ENCODE measurements around the gene HNRNPAB. TPM values are rescaled to one million over a fixed set of nuclear protein-coding genes. Genes with fewer than 3 reads are reported as not detected.
"Not testable (repeated sequence)": the region's sequence is repeated elsewhere in the genome, so short reads cannot be mapped to it uniquely, and the experiment has no call there.

HNRNPAB gene
- total RNA-seq, 2 experiments from 2014 or later, result 183 to 198 TPM

DNA sequence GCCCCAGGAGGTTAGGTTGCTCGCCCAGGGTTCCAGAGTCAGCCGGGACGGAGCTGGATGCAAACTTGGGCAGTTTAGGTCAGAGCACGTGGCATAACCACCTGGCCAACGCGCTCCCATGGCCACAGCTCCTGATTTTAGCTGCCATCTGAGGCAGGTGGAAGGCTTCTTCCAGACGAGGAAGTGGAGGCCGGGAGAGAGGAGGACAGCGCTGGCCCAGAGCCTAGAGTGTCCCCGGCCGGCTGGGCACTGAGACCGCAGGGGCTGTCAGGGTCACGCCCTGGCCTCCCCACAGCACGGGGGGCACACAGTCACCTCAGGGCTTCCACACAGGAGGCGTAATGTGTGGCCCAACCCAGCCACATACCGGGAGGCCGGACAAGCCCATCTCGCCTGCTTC is 44.4 kb downstream of the HNRNPAB start:
- H3K27me3 Mint-ChIP-seq, result no peaks in the 10 kb centered on the region
- H3K36me3 Mint-ChIP-seq, result peaks cover 2% of the 10 kb centered on the region
- peaks cover 48% of the 10 kb centered on the region for H3K4me1 Mint-ChIP-seq
- DNase-seq, result no peak
- H3K9me3 Mint-ChIP-seq, result no peaks in the 10 kb centered on the region
- POLR2A ChIA-PET, result interaction anchor here (0.6 to 5.4 kb wide), 4 partner anchors 10 to 44 kb away, joined by 3 to 75 read pairs (median 4); partner anchors contain the start of gene HNRNPAB
- peak overlapping the region; percentile 43 for H3K4me3 Mint-ChIP-seq
- ATAC-seq (ENCODE audit: low read depth), result no peak
- peak overlapping the region; percentile 80 for H3K27ac Mint-ChIP-seq

DNA sequence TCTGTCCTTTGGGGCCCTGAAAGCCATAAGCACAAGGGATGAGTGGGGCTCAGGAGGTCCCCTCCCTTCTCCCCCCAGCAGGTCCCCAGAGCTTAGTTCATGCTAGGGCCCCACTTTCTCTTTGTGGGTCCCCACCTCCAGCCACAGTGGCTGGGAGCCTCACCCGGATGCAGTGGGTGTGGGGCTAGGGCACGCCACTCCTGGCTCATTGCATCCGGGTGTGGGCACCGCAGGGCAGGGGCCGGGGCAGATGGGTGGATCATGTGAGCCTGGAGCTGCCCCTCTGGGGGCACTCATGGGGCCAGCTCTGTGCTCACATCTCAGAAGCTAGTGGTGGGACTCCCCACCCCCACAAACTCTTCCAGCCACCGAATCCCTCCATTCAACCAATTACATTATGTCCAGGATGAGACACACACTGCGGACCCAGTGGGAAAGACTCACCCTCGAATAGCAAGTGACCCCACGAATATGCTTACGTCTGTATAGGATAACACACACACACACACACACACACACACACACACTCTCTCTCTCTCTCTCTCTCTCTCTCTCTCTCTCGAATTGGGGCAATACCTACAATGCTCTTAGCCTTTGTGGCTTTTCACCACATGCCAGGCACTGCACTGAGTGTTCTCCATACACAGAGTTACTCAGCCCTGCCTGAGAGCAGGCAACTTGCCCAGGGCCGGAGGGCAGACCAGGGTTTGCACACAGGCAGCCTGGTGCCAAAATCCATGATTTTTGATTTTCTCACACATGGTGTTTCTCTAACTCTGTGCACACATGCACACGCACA is 45.1 kb downstream of the HNRNPAB start:
- peaks cover 46% of the 10 kb centered on the region for H3K4me1 Mint-ChIP-seq
- peak overlapping the region; percentile 43 for H3K4me3 Mint-ChIP-seq
- no peaks in the 10 kb centered on the region for H3K36me3 Mint-ChIP-seq
- DNase-seq (peak; percentile 70), ATAC-seq (ENCODE audit: low read depth) (peak; percentile 82)
- no peaks in the 10 kb centered on the region for H3K27me3 Mint-ChIP-seq
- H3K27ac Mint-ChIP-seq, result peak overlapping the region; percentile 80
- no peaks in the 10 kb centered on the region for H3K9me3 Mint-ChIP-seq
- POLR2A ChIA-PET, result interaction anchor here (0.6 to 5.4 kb wide), 8 partner anchors 10 to 791 kb away, joined by 3 to 75 read pairs (median 4); partner anchors contain the start of gene HNRNPAB

DNA sequence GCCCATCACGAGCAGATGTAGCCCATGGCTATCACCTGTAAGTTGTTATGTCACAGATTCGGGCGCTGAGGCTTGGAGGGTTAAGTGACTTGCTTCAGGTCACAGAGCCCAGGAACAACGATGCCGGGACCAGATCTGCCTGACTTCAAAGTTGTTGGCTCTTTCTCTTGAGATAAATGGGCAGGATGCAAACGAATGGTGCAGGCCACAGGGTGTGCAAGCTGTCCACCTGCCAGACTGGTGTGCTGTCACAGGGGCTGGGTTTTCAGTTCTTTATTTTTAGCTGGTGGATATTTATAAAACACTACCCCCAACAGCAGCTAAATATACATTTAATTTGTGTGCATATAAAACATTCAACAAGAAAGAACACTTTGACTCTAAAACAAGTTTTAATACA is 45.9 kb downstream of the HNRNPAB start:
- peak overlapping the region; percentile 39 for H3K4me3 Mint-ChIP-seq
- H3K36me3 Mint-ChIP-seq, result no peaks in the 10 kb centered on the region
- POLR2A ChIA-PET, result interaction anchor here (0.5 to 5.4 kb wide), 6 partner anchors 11 to 1283 kb away, joined by 3 to 75 read pairs (median 4); partner anchors contain the start of gene HNRNPAB
- H3K27me3 Mint-ChIP-seq, result no peaks in the 10 kb centered on the region
- H3K9me3 Mint-ChIP-seq, result no peaks in the 10 kb centered on the region
- DNase-seq, result no peak
- peaks cover 50% of the 10 kb centered on the region for H3K4me1 Mint-ChIP-seq
- ATAC-seq (ENCODE audit: low read depth), result no peak
- H3K27ac Mint-ChIP-seq, result peak overlapping the region; percentile 80

DNA sequence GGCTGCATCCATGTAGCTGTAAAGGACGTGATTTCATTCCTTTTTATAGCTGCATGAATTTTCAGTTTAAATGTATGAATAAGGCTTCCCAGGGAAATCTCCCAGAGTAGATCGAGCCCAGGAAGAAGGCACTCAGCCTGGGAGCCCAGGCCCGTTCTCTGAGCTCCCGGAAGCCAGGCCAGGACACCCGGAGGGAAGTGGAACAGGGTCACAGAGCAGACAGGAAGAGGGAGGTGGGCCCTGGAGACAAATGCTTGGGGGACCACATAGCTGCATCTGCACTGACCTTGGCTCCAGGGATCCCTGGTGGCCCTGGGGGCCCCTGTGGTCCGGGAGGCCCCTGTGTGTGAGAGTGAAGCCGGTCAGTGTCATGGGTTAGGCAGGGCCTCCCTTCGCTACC is 47.9 kb downstream of the HNRNPAB start:
- H3K36me3 Mint-ChIP-seq, result no peaks in the 10 kb centered on the region
- peak overlapping the region; percentile 34 for H3K27ac Mint-ChIP-seq
- ATAC-seq (ENCODE audit: low read depth) (no peak), DNase-seq (no peak)
- H3K4me1 Mint-ChIP-seq, result peaks cover 41% of the 10 kb centered on the region
- POLR2A ChIA-PET, result interaction anchor here (1.2 to 5.4 kb wide), 2 partner anchors 13 to 48 kb away, joined by 3 to 75 read pairs; partner anchors contain the start of gene HNRNPAB
- no peaks in the 10 kb centered on the region for H3K9me3 Mint-ChIP-seq
- no peak overlapping the region for H3K4me3 Mint-ChIP-seq
- no peaks in the 10 kb centered on the region for H3K27me3 Mint-ChIP-seq

DNA sequence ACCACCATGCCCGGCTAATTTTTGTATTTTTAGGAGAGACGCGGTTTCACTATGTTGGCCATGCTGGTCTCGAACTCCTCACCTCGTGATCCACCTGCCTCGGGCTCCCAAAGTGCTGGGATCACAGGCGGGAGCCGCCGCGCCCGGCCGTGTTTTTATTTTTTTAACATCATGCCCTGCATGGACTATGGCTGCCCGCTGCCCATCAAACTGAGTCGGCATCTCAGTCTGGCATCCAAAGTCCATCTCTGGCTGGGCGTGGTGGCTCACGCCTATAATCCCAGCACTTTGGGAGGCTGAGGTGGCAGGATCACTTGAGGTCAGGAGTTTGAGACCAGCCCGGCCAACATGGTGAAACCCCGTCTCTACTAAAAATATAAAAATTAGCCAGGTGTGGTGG is 49.3 kb downstream of the HNRNPAB start:
- H3K27me3 Mint-ChIP-seq; ATAC-seq (ENCODE audit: low read depth); H3K4me3 Mint-ChIP-seq; DNase-seq; H3K27ac Mint-ChIP-seq; H3K36me3 Mint-ChIP-seq; POLR2A ChIA-PET; H3K9me3 Mint-ChIP-seq: not testable (repeated sequence)
- peaks cover 31% of the 10 kb centered on the region for H3K4me1 Mint-ChIP-seq

DNA sequence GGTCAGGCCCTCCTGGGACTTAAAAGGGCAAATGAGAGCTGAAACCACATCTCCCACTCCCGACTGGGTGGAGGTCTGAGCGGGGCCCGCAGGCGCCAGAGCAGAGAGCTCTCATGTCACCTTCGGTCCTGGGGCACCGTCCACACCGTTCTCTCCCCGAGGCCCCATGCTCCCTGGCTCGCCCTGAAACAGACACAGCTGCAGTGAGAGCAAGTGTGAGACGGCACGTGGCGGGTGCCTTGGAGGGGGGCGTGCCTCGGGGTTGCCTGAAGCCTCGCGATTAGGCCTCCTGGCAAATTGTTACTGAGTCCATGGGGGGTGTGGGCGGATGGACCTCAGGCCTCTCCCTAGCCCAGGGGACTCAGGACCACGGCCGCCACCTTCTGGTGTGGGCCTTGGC is 52.4 kb downstream of the HNRNPAB start:
- H3K4me1 Mint-ChIP-seq, result peaks cover 19% of the 10 kb centered on the region
- POLR2A ChIA-PET, result no interaction called here
- ATAC-seq (ENCODE audit: low read depth), result no peak
- H3K4me3 Mint-ChIP-seq, result no peak overlapping the region
- H3K27ac Mint-ChIP-seq, result no peak overlapping the region
- no peak for DNase-seq
- H3K9me3 Mint-ChIP-seq, result no peaks in the 10 kb centered on the region
- peaks cover 1% of the 10 kb centered on the region for H3K36me3 Mint-ChIP-seq
- H3K27me3 Mint-ChIP-seq, result no peaks in the 10 kb centered on the region

DNA sequence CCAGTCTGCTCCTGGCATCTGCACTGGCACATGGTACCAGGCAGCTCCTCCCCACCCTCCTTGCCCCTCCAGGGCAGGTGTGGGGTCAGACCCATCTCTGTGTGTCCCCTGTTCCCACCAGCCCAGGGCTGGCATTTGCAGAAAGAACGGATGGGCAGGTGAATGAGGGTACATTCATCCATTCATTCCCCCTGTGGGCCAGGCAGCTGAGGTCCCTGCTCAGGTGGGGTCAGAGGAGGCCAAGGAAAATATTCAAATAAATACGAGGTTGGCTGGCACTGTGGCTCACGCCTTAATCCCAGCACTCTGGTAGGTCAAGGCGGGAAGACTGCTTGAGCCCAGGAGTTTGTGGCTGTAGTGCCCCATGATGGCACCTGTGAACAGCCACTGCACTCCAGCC is 53.3 kb downstream of the HNRNPAB start:
- no peak overlapping the region for H3K27ac Mint-ChIP-seq
- peaks cover 18% of the 10 kb centered on the region for H3K4me1 Mint-ChIP-seq
- H3K36me3 Mint-ChIP-seq, result peaks cover 1% of the 10 kb centered on the region
- ATAC-seq (ENCODE audit: low read depth), result no peak
- no peak overlapping the region for H3K4me3 Mint-ChIP-seq
- H3K27me3 Mint-ChIP-seq, result no peaks in the 10 kb centered on the region
- H3K9me3 Mint-ChIP-seq, result no peaks in the 10 kb centered on the region
- POLR2A ChIA-PET, result no interaction called here
- DNase-seq, result no peak

DNA sequence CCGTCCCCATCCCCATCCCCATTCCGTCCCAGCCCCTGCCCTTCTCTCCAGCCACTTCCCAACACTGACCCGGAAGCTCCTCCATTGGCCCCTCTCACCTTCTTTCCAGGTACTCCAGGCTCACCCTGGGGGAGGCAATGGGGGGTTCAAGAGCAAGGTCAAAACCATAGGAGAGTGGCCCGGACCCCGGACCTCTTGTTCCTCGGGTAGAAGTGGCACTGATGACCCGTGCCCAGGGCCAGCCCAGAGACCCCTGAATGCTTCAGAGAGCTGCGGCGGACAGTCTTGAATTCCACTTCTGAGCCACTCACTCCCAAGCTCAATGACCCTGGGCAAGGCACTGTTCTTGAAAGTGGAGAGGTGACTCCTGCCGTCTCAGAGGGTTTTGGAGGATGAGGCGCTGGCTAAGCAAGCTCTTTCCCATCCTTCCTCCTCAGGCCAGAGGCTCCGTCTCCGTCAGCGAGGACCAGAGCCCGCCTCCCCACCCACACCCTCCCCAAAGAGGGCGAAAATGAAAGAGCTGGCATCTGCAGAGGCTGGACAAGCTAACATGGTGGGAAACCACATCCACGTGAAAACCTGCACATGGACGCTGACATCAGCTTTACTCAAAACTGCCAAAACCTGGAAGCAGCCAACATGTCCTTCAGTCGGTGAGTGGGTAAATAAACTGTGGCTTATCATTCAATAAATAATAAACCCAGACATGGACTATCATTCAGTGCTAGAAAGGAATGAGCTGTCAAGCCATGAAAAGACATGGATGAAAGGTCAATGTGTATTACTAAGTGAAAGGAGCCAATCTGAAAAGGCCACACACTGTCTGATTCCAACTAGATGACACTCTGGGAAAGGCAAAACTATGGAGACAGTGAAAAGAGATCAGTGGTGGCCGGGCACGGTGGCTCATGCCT is 55.5 kb downstream of the HNRNPAB start:
- POLR2A ChIA-PET, result interaction anchor here (0.9 to 1.2 kb wide), 2 partner anchors 11 to 18 kb away, joined by 3 to 4 read pairs; no protein-coding TSS in a partner anchor
- no peak overlapping the region for H3K4me3 Mint-ChIP-seq
- peaks cover 3% of the 10 kb centered on the region for H3K9me3 Mint-ChIP-seq
- peaks cover 1% of the 10 kb centered on the region for H3K36me3 Mint-ChIP-seq
- ATAC-seq (ENCODE audit: low read depth) (no peak), DNase-seq (no peak)
- H3K4me1 Mint-ChIP-seq, result peaks cover 12% of the 10 kb centered on the region
- no peak overlapping the region for H3K27ac Mint-ChIP-seq
- no peaks in the 10 kb centered on the region for H3K27me3 Mint-ChIP-seq

Other genes with a start within 250 kb of the HNRNPAB start
- gene PROP1, start 208.3 kb upstream of the HNRNPAB start, total RNA-seq, result not detected
- gene N4BP3, start 91.0 kb upstream of the HNRNPAB start, total RNA-seq, result 1 to 10 TPM; 5.3 to 5.4 TPM
- gene RMND5B, start 73.5 kb upstream of the HNRNPAB start, total RNA-seq, result 10 to 100 TPM; 11.4 to 12.5 TPM
- gene NHP2, start 50.6 kb upstream of the HNRNPAB start, total RNA-seq, result 100 to 1,000 TPM; 113 to 124 TPM
- gene GMCL2, start 17.2 kb upstream of the HNRNPAB start, total RNA-seq, result not detected
- gene PHYKPL, start 28.3 kb downstream of the HNRNPAB start, total RNA-seq, result 100 to 1,000 TPM; 158 to 165 TPM

Data from activated naive CD8-positive, alpha-beta T cell treated with anti-CD3 and anti-CD28 coated beads, Interleukin-2, amount 10 ng/mL, durations not matched to agents 7 days and 5 days (primary cell).